ENCODE results near the gene TMEM92.
"Not testable (repeated sequence)": the region's sequence is repeated elsewhere in the genome, so short reads cannot be mapped to it uniquely, and the experiment has no call there.

TMEM92 gene

DNA sequence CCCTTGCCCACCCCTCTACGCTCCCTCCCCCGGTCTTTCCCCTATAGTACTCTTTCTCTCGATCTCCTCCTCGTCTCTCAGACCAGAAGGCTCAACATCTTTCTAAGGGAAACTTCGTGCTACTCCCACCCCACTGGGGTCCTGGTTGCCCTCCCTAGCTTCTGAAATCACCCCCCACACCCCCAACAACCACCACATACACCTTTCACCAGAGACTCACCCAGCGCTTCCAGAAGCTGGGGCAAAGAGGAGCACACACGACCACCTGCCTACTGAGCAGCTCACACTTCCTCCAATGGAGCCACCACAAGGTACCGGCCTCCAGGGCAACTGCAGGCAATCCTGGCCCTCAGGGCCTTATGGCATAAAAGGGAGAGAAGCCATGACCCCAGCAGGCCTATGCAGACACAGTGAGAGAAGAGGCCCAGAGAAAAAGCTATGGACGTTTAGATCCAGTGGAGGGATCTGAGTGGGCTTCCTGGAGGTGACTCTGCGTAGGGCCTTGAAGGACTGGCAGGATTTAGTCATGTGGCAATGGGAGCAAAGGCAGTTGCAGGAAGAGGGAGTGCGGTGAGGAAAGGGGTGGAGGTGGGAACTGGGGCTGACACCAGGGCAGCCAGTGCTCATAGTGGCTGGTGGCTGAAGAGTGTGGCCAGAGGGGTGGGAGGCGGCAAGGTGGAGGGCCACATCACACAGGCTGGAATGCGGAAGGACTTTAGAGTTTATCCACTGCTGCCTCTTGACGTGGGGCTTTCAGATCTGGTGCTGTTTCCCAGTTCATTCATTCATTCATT is 12.1 kb upstream of the TMEM92 start:
- DNase-seq (ENCODE audit: low read depth in 2 of 2): no peak

DNA sequence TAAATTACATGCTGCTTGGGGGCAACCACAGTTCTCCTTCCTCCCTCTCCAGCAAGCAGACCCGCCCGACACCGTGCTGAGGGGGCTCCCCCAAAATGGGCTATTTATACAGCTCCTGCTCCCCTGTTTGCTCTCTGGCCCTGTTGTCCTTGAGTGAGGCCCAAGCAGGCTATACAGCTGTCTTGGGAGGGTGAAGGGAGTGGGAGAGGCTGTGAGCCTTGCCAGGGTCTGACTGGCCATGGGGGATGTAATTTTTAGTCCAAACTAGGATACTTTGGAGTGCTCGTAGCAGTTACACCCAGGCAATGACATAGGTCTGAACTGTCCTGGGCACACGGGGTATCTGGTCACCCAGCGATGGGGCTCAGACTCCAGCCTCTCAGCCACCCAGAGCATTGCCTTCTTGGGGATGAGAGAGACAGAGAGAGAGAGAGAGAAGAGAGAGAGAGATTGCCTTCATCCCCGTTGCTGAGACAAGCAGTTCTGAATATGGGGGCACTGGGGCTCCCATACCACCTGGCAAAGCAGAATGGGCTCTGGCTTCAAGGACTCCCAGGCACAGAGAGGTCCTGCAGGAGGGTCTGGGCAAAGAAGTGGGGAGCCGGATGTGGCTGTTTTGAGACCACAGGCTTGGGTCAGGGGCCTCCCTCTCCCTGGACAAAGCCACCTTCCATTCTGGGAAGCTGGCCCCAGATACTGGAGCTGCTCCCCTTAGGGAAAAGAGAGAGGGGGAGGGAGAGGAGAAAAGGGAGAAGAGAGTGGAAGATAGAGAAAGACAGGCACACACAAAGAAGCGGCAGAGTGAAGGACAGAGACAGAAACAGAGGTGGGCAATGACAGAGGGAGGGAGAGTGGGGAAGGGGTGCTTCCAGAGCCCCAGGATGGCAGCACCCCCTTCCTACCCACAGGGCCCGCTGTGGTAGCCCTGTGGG is 10.7 kb upstream of the TMEM92 start:
- DNase-seq (ENCODE audit: low read depth in 2 of 2): no peak

DNA sequence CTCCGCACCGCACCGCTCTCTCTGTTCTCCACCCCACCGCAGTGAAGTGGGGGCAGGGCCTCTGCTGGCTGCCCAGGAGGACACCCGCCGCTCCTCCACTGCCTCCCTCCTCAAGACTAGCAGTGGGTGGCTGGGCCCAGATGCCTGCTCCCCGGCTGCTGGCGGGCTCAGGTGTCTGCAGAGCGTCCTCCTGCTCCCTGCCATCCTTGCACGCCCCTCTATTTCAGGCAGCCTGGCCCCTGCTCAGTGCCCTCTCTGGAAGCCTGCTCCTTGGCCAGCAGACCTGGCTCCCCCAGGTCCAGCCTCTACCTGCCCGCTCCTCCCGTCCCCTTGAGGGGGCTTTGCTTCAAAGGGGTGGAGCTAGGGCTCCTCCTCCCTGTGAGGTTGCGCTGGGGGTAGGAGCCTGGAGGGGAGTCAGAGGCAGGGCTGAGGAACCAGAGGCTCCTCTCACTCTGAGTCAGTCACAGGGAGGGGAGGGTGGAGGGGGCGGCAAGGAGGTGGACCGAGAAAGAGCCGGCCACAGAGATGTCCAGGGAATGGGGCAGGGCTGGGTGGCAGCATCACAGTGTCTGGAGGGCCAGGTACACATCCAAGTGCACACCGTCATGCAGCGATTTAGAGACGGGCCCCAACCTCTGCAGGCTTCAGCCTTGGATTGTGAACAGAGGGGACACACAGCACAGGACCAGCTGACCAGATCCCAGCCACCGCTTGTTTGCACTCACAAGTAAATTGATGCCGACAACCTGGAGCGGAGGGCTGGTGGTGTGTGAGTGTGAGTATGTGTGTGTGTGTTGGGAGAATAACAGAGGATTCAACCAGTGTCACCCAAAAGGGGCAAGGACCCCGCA is 9.8 kb upstream of the TMEM92 start:
- DNase-seq (ENCODE audit: low read depth in 2 of 2): no peak

DNA sequence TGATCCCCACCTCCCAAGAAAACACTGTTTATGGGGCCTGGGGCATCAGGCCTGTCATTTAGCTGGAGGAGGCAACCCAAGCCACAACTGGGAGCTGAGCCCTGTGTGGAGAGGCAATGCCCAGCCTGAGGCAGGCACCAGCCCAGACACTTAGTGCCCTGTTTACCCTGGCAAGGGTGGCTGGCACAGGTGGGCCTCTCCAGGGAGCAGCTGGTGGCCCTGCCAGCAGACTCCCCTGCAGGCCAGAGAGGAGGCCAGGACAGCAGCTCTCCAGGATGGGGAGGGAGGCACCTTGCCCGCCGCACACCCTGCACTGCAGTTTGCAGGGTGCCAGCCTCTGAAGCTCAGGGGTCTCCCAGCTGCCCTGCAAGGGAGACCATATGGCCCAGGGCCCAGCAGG is 9.1 kb upstream of the TMEM92 start:
- no peak for DNase-seq (ENCODE audit: low read depth in 2 of 2)

DNA sequence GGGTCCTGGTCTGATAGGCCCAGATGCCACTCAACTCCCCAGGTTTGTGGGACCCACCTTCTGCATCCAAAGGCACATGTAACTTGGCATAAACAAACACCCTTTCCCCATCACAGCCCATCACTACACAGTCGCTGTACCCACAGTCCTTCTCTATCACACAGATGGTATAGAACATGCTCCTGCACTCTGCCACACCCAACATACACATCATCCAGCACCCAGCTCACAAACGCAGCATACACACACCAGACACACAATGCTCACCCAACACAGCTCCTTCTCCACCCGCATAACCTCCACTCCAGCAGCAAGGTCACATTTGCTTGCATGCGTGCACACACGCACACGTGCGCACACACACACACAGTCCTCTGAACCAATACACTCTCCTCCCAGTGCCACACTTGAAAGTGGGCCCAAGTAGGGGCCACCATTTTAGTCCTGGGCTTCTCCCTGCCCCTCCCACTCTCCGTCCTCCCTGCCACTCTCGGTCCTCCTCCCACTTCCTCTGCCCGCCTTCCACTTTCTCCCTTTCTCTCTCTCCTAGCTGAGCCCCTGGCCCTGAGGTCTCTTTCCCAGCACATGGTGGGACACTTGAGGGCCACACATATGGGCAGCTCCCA is 8.5 kb upstream of the TMEM92 start:
- no peak for DNase-seq (ENCODE audit: low read depth in 2 of 2)

DNA sequence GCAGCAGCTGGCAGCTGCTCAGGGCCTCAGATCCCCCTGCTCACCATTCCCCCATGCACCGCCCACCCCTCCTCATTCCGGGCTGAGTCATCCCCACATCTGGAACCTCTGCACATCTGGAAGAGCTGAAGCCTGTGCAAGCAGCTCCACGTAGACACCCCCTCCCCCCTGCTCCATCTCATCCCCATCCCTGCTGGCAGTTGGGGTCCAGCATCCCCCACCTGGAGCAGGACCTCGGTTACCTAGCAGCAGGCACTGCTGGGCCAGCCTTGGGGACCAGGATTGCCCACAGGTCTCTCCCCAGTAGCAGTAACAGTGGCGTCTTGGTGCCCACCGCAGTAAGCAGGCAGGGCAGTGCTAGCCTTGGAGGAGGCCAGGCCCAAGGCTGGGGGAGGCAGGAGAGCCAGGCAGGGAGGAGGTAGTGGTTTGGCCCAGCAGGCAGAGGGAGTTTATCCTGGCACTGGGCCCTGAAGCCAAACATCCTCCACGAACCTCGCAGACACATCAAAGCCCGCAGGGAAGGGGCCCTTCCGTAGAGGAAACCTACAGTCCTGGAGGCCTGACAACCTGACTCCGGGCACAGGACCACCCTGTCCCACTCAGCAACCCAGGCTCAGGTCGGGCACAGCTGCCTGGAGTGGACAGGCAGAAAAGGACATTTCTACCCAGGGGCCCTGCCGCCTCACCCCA is 7.7 kb upstream of the TMEM92 start:
- DNase-seq (ENCODE audit: low read depth in 2 of 2): no peak

DNA sequence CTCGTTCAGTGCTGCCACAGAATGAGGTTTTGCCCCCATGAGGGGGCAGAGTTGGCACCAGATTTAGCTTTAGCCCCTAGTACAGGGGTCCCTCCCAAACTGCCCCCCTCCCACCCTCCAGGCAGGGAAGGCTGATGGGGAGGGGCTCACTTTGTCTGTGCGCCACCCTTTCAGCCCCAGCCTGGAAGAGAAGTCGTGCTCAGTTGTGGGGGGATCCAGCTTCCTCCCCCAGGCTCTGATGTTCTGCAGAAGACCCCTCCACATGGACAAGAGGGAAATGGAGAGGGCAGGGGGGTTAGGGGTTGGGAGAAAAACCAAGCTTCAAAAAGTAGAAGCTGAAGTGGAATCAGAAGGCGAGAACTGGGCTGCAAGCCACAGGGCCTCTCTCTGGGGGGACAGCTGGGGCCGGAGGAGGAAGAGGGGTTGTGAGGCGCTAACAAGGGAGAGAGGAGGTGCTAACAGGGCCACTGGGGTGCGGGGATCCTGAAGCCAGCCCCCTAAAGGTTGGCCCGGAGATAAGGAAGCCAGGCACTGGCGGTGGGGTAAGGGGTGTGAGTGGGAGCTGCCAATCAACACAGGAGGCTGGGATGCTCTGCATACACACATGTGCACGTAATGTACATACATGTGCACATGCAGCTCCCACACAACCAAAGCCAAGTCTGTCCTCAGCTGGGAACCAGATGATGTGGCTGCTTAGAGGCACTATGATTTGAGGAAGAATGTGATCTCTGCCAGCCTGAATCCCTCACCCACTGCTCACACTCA is 7.0 kb upstream of the TMEM92 start:
- no peak for DNase-seq (ENCODE audit: low read depth in 2 of 2)

DNA sequence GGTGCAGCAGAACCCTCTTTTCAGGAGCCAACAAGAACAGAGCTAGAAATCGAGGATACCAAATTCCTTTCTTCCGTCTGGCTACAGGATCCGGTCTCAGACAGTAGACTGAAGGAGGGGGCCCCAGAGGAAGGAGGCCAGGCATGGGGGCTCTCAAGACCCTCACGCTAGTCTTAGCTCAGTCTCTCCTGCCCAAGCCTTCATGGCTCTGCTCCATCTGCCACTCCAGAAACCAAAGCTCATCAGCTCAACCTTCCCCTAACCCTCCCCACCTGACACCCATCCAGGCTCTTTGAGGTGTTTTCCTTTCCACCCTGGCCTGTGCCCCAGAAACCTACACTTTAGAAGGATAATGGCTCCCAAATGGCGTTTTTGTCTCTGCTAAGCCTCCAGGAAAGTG is 6.2 kb upstream of the TMEM92 start:
- DNase-seq (ENCODE audit: low read depth in 2 of 2): no peak

DNA sequence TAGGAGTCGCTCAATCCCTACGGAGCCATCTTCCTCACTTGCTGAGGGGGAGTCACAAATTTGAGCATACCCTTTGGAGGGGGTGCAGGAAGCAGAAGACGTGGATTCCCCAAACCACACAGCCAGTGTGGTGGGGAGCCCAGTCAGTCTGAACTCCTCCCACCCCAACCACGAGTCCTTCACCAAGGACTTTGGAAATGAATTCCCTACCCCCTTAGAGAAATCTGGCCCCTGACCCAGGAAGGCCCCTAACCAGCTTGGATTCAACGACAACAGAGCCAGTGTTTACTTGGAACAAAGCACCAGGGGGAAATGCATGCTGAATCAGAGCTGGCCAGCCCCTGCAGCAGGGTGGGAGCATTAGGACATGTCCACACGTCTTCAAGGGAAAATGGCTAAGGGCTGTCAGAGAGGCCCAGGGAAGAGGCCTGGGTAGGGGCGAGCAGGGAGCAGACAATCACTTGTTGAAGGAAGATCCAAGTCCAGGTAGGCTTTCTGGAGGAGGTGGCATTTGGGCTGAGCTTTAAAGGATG is 5.5 kb upstream of the TMEM92 start:
- DNase-seq (ENCODE audit: low read depth in 2 of 2): no peak

DNA sequence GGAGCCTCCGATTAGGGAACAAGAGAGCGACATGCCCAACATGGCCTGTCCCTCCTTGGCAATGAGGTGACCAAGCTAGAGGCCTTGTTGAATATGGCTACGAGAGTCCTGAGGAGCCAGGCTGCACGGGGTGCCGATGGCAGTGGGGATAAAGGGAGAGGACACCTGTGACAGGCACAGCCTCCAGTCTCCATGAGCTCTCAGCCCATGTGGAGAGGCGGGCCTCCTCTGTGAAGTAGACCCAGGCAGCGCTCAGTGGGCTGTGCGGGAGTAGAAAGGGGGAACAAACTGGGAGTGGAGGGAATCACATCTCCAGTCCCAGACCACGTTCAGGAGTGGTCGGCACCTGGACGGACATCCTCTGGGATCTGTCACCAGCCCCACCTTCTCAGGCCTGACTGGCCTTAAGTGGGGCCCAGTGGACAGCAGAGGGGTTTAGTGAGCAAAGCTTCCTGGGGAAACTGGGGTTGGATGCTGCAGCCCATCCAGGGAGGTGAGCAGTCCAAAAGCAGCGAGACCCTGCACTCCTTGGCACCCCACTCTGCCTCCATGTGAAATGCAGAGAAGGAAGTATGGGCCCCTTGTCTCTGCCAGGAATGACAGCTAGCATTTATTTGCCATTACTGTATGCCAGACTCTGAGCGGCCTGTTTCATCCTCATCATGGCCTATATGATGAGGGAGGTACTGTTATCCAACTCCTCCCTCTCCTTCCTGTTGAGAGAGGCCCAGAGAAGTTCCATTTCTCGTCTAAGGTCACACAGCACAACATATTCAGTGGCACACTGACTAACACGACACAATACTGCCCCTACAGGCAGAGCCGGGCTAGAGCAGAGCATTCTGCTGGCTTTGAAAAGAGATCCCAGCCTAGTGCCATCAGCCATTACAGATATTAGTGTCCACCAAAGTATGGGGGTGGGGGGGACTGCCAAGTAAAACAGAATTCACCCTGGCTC is 4.5 kb upstream of the TMEM92 start:
- DNase-seq (ENCODE audit: low read depth in 2 of 2): peak; percentile 49 to 58

DNA sequence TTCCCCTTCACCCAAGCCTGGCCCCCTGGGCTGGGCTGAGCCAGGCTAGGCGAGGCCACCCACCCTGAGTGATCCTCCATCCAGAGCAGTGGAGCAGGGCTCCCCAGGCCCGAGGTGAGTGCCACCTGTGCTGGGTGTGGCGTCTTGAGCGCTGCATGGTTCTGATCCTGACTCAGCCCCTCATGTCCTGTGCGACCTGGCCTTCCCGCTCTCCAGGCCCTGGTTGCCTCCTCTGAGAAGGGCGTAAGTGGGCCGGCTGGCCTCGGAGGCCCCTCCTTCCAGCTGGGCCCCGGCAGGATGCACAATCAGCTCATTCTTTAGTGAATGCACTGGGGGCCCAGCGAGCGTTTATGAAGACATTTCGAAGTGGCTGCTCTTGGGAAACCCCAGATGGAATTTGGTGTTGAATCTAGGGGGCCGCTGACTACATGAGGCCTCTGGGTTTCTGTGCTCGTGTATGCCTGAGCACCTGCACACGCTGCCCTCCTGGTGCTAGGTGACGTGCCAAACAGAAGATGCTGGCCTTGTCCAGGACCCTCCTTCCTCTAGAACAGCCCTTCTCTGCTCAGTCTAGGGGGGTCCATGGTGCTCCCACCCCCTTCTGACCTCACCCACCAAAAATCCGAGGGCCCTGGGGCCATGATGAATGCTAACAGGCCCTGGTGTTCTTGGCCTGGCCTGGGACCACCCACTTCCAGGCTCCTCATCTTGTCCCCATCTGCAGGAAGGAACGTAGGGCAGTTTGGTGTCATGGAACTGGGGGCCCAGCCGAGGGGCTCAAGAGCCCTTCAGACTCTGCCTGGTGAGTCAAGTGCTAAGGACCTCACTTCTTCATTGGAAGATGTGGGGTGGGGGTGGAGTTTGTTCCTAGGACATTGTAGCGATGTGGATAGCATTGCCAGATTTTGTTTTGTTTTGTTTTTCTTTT is 3.6 kb upstream of the TMEM92 start:
- DNase-seq (ENCODE audit: low read depth in 2 of 2): no peak

DNA sequence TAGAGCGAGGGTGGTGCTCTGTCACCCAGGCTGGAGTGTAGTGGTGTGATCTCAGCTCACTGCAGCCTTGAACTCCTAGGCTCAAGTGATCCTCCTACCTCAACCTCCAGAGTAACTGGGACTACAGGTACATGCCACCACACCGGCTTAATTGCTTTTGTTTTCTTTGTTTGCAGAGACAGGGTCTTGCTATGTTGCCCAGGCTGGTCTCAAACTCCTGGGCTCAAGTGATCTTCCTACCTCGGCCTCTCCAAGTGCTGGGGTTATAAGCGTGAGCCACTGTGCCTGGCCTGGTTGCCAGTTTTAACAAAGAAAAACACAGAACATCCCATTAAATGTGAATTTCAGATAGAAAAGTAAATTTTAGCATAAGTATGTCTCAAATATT is 2.9 kb upstream of the TMEM92 start:
- not testable (repeated sequence) for DNase-seq (ENCODE audit: low read depth in 2 of 2)

DNA sequence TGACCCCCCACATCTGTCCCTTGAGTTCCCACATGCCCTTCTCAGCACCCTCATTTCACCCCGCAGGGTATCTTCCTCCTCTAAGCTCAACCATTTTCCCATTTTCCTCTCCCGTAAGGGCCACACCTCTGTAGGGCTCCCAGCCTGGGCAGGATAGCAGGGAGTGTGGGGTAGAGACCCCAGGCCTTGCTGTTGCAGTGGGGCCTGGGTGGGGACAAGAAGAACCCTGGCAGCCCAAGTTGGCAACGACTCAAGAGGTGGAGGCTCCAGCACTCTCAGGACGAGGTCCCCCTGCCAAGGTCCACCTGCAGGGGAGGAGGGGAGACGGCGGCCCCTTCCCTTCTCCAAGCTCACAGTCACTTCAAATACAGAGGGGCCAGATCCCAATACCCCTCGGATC is 2.0 kb upstream of the TMEM92 start:
- DNase-seq (ENCODE audit: low read depth in 2 of 2): no peak

DNA sequence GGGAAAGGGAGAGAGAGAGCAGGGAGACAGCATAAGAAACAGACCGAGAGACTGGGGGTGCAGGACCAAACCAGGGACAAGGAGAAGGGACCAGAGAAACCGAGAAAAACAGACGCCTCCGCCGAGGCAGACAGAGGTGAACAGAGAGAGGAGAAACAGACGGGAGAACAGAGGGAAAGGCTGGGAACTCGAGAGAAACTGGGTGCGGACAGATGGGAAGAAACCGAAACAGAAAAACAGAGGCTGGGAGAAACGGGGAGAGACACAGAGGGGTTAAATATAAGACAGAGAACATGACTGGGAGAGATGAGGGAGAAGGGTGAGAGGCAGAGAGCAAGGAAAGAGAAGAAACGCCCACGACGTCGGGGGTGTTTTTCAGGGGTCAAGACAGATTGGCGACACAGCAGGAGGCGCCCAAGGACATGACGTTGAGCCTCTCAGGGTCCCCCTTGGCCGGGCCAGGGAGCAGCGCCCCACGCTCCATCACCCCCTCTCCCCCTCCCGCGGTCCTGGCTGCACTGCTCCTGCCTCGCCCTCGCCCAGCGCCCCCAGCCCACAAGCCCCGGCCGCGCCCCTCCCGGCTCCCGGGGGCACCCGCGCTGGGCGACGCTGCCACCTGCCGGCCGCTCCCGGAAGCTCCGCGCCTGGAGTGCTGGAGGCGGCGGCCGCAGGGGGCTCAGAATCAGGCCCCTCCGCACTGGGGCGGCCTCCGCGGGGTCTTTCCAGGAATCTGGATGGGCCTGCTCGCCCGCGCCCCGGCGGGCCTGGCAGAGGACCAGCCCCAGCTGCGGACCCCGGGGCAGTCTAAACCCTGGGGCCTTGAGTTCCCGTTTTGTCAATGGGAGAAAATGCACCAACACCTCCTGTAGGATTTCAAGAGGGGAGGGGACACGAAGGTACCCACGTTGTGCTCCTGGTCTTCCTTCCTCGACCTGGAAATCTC is 1.3 kb upstream of the TMEM92 start:
- DNase-seq (ENCODE audit: low read depth in 2 of 2): peak in 1 of 2 donors; percentile 40

DNA sequence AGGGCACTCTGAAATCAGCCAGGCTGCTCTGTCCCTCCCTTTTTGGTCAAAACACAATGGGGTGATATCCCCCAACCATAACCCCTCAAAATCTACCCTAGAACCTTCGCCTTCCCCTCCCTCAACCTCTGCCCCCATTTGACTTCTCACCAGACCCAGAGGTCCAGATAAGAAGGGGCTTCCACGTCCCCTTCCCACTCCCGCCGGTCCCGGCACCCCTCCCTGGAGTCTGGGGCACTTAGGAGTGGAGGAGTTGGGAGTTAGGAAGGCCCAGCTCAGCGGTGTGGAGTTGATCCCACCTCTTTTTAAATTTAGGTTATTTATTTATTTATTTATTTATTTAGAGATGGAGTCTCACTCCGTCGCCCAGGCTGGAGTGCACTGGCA is 619 bp upstream of the TMEM92 start:
- DNase-seq (ENCODE audit: low read depth in 2 of 2): no peak

DNA sequence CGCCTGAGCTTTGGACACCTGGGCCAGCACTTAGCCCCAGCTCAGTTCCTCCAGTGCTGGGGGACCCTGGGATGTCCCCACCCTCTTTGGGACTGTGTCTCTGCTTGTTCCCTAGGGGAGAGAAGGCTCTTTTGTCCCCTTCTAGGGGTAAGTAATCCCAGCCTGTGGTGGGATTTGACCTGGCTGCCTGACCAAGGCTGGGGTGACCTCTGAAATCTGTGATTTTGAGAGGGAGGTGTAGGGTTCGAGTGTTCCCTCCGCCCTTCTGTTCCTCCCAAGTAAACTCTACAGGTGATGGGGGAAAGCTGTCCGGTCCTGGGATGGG is 593 bp downstream of the TMEM92 start:
- no peak for DNase-seq (ENCODE audit: low read depth in 2 of 2)

DNA sequence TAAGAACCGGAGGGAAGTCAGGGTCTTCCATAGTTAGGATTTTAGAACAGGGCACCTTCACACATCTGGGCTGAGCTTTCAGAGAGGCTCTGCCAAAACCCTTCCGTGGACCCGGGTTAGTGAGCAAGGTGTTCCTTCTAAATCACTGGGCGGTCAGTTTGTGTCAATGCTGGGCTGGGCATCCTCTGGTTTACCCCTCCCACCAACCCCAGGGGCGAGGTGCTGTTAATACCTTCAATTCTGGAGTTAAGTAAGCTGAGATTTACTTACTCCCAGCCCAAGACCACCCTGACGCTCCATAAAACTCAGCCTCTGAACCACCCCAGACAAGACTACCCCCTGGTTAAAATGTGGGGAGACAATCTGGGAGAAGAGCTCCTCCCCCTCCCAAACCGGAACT is 1.0 kb downstream of the TMEM92 start:
- no peak for DNase-seq (ENCODE audit: low read depth in 2 of 2)

Data from stimulated activated CD4-positive, alpha-beta T cell treated with anti-CD3 and anti-CD28 coated beads, Interleukin-15, amount 100 ng/mL, for 48 hours (primary cell).